SK-MEL-5 (cell line): Measurements from ENCODE around the gene DCST1. TPM values are rescaled to one million over a fixed set of nuclear protein-coding genes. Genes with fewer than 3 reads are reported as not detected.

Source experiments
- DNase-seq: peaks from one replicate; pipeline ENCODE4 v3.0.0-alpha.2; 2016; ENCODE audit warnings: low read depth, low spot score
- in situ Hi-C: cut with HindIII; loops from 2 replicates; pipeline ENCODE4 v1.10.0; 2016; ENCODE audit warnings: low sequenced_read_pairs, high pct_unique_total_duplicates, low pct_unique_long_range_greater_than_20kb
- total RNA-seq: library from RNA; depleted of rRNA; stranded (reverse); fragments of >200 nt; shearing (Covaris generic); gene quantifications from 2 replicates; pipeline ENCODE4 v1.2.3, GENCODE V29; 2014

DCST1 gene
- total RNA-seq, 1 experiment from 2014 or later = not detected

DNA sequence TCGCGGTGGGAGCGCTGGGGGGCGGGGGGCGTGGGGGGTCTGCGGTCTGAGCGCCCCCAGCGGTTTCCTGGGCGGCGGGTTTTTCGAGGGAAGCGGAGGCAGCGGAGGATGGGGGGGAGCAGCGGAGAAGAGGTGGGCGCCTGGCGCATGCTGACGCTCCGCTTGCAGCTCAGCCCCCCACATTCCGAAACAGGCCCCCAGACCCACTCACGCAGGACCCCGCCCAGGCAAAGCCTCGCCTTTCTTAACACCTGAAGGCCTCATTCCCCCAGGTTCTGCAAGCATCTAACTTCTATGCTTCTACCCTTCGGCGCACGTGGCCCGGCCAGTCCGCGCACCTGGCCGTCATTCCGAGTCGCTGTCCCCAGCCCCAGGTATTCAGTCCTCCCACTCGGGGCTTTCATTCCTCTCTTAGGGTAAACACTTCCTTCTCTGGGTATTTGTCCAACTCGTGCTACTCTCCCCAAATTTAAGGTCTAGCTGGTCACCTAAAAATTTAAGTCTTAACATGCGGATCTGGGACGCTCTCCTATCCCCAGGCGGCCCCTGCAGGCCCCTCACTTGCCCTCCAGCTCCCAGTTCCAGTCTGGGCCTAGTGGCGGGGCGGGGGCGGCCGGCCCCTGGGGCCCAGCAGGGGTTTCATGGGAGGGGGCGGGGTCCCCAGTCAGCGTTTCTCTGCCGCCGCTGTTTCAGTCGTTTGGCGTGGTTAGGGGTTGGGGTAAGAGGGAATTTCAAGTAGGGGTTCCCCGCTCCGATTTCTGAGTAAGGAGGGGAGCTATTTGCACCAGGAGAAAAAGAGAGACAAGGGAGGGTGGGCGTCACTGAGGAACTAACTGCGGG lies 33.8 kb upstream of the DCST1 start:
- in situ Hi-C loops = no loop called here
- DNase-seq = no peak

DNA sequence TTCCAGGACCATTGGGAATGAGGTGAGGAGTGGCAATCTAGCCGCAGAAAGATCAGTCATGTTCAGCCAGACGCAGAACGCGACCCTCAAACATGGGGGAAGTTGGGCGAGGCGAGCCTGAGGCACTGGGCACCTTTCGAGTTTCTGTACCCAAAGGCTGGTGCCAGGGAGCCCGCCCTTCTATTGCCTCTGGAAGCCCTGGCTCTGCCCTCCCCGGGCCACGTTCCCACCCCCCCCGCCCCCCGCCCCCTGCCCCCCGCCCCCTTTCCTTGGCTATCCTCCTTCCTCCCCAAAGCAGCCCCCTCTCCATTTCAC lies 33.3 kb upstream of the DCST1 start:
- no peak for DNase-seq
- in situ Hi-C loops = no loop called here

DNA sequence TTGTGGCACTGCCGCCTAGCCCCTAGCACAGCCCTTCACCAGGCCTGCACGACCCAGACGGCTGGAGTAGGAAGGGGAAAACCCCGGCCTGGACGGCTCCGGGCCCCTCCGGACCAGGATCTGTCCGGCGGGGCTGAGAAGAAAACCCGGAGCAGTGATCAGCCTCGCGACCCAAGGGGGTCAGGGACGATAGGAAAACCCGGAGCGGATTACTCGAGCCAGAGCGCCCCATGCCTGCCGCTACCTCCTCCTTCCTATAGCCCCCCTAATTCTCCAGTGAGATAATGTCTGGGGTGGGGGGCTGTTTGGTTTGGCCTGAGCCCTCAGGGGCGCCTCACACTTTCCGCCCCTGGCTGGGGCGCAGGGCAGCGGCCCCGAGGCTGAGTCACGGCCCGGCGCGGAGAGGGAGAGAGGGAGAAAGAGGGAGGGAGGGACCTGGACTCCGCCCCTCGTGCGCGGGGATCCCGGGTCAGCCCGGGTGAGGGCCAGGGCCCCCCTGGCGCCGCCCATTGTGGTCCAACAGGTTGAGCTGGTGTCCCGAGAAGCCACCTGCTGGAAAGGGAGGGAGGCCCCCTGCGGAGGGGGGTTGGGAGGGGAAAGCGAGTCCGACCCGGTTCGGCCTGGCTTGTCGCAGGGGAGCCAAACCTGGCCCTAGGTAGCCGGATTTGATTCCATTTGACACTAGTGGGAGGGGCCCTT lies 32.7 kb upstream of the DCST1 start:
- DNase-seq = peak; percentile 92
- in situ Hi-C loops = no loop called here

DNA sequence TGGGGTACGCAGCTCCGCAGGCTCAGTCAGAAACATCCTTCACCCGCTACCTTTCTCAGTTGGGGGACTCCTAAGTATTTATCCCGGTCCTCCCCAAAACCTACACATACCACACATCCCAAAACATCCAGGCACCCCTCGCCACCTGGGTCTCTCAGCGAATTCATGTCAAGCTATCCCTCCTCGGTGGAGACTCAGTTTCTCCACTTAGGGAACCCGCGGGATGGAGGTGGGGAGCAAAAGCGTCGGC lies 32.3 kb upstream of the DCST1 start:
- in situ Hi-C loops = no loop called here
- no peak for DNase-seq

- peak; percentile 100 for DNase-seq
- in situ Hi-C loops = no loop called here
Observed at GRCh38 chr1:155001675-155002463, 31.8 kb upstream of the DCST1 start.

GRCh38 chr1:155002464-155003226 lies 31.0 kb upstream of the DCST1 start, which contains the start of gene ZBTB7B:
ZBTB7B (plus strand) TSS chr1:155002802; CDS start chr1:155014661, 11,859 bp downstream.
- in situ Hi-C loops = no loop called here
- DNase-seq = no peak

- DNase-seq = no peak
- in situ Hi-C loops = no loop called here
Observed at GRCh38 chr1:155003227-155003765, 30.3 kb upstream of the DCST1 start.

GRCh38 chr1:155003766-155004351 lies 29.8 kb upstream of the DCST1 start:
- peak; percentile 57 for DNase-seq
- in situ Hi-C loops = no loop called here

DNA sequence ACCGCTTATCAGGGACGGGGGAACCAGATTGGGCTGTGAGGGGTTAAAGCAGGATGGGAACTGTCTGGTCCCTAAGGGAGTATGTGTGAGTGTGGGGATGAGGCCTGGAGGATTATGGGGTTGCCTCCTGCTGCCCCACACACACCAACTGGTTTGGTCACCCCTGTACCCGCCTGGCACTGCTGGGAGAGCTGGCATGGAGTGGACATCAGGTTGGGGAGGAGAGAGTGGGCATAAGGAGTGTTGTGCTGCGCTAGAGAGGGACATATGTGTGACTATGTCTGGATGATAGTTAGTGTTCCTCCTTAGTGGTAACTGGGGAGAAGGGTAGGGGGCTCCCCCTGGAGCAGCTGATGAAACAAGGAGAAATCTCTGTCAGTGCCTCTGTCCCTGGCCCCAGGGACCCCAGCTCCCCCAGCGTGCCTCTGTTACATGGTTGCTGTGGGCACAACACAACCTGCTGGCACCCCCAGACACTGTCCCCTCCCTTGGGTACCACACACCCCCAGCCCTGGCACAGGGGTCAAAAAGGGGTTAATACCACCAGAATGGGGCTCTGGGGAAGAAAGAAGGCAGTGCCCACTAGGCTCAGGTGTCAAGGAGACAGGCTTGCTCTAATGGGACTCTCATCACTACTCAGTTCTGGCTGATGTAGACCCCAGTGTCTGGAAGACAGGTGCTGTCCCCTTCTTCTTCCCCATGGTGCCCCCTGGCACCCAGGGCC lies 29.1 kb upstream of the DCST1 start:
- in situ Hi-C loops = no loop called here
- no peak for DNase-seq

GRCh38 chr1:155005076-155006011 lies 28.3 kb upstream of the DCST1 start:
- in situ Hi-C loops = no loop called here
- no peak for DNase-seq

GRCh38 chr1:155006601-155007101 lies 27.0 kb upstream of the DCST1 start:
- in situ Hi-C loops = no loop called here
- peak; percentile 70 for DNase-seq

DNA sequence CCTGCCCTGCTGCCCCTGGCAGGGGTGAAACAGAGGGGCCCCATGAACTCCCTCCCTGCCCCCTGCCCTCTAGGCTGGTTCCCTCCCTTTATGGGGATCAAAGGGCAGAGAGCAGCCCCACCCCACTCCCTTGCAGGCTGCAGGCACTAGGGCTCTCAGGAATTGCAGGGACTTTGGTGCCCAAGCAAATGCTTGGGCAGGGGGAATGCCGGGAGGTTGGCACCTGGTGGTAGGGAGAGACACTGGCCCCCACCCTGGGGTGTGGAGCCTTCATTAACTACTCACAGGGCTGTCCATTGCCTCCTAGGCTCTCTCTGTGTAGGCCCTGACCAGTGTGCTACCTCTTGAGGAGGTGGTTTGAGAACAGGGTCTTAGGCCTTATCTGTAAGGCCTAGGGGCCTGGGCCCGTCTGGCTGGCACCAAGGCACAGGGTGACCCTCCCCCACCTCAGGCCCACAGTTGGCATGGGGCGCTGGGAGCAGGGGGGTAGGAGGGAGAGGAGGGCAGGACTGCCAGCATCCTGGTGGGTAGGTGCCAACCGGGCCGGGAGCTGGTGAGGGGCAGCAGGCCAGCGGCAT lies 26.3 kb upstream of the DCST1 start:
- DNase-seq = no peak
- in situ Hi-C loops = no loop called here

- in situ Hi-C loops = no loop called here
Observed at GRCh38 chr1:155008015-155008941, 25.3 kb upstream of the DCST1 start.

DNA sequence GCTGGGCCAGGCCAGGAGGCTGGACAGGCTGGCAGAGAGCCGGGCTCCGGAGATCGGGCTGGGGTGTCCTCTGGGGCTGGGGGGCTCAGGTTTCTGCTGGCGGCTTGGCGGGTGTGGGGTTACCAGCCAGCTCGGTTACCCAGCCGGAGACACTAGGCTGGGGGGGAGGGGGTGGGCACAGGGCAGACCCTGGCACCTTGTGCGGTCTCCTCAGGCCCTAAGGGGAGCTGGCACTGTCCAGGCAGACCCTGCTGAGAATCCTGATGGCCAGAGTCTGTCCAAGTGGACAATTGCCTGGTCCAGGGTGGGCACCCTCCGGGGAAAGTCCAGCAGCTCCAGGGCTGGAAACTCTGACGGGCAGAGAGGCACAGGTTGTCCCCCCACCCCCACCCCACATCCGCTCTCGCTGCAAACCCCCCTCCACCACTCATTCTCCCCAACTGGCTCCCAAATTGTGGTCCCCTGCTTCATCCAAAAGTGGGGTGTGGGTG lies 24.4 kb upstream of the DCST1 start:
- DNase-seq = no peak
- in situ Hi-C loops = no loop called here

More at GRCh38 chr1:155008015-155008941, 25.3 kb upstream of the DCST1 start:
- DNase-seq = no peak
